HG03196 (cell line): ENCODE data around the gene HECTD4.
A peak's percentile ranks its signal among the peaks of the same experiment; 100 is the strongest.

Source experiments
- ATAC-seq: cut with Tn5 transposase; IDR thresholded peaks from one replicate; pipeline ENCODE4 v1.9.1; 2021; ENCODE audit not compliant: unreplicated experiment

The HECTD4 gene

GRCh38 chr12:112322882-112323547 lies 59.2 kb downstream of the HECTD4 start:
- no peak for ATAC-seq

GRCh38 chr12:112322441-112322840 lies 59.8 kb downstream of the HECTD4 start:
- ATAC-seq, result no peak

GRCh38 chr12:112321245-112321644 lies 61.0 kb downstream of the HECTD4 start:
- ATAC-seq, result no peak

- ATAC-seq, result no peak
These were observed 62.8 kb downstream of the HECTD4 start for GRCh38 chr12:112319395-112319794.

- no peak for ATAC-seq
These were observed 64.8 kb downstream of the HECTD4 start for GRCh38 chr12:112317481-112317880.

- no peak for ATAC-seq
These were observed 67.2 kb downstream of the HECTD4 start for GRCh38 chr12:112314981-112315380.

- ATAC-seq, result no peak
These were observed 72.4 kb downstream of the HECTD4 start for GRCh38 chr12:112309797-112310196.

- ATAC-seq, result no peak
These were observed 73.6 kb downstream of the HECTD4 start for GRCh38 chr12:112308652-112309051.

- ATAC-seq, result no peak
These were observed 74.1 kb downstream of the HECTD4 start for GRCh38 chr12:112308161-112308560.

GRCh38 chr12:112307317-112308011 lies 74.8 kb downstream of the HECTD4 start:
- no peak for ATAC-seq

GRCh38 chr12:112305951-112306350 lies 76.3 kb downstream of the HECTD4 start:
- ATAC-seq, result no peak

GRCh38 chr12:112304436-112304835 lies 77.8 kb downstream of the HECTD4 start:
- no peak for ATAC-seq

- no peak for ATAC-seq
These were observed 78.4 kb downstream of the HECTD4 start for GRCh38 chr12:112303799-112304198.

- peak; percentile 94 for ATAC-seq
These were observed 79.2 kb downstream of the HECTD4 start for GRCh38 chr12:112303004-112303403.

GRCh38 chr12:112299704-112300103 lies 82.5 kb downstream of the HECTD4 start:
- no peak for ATAC-seq

GRCh38 chr12:112297188-112297587 lies 85.0 kb downstream of the HECTD4 start:
- no peak for ATAC-seq

- ATAC-seq, result no peak
These were observed 86.0 kb downstream of the HECTD4 start for GRCh38 chr12:112296183-112296582.

- no peak for ATAC-seq
These were observed 87.4 kb downstream of the HECTD4 start for GRCh38 chr12:112294793-112295192.

- no peak for ATAC-seq
These were observed 93.6 kb downstream of the HECTD4 start for GRCh38 chr12:112288638-112289037.

- ATAC-seq, result no peak
These were observed 96.4 kb downstream of the HECTD4 start for GRCh38 chr12:112285600-112286401.

GRCh38 chr12:112283546-112283945 lies 98.7 kb downstream of the HECTD4 start:
- no peak for ATAC-seq

- no peak for ATAC-seq
These were observed 99.3 kb downstream of the HECTD4 start for GRCh38 chr12:112282920-112283319.
